K562 (cell line): ENCODE data around the gene MILR1. TPM values are rescaled to one million over a fixed set of nuclear protein-coding genes. Genes with fewer than 3 reads are reported as not detected.
A peak's percentile ranks its signal among the peaks of the same experiment; 100 is the strongest.

Experiments
- ATAC-seq: fragments of 200-7000 bp; cut with Tn5 transposase; 3 replicates; pipeline ENCODE4 v1.9.1; 2020; ENCODE audit warnings: moderate library complexity
- BruUV-seq: library from RNA; stranded (reverse); fragments of 400-500 nt; replicated peaks from 2 replicates; lab custom pipeline; 2021; lab: Mats Ljungman, UMichigan
- CTCF ChIA-PET: fragments of 300-600 bp; formaldehyde crosslinking; extraction: SDS; loops from one replicate; lab custom pipeline; 2021; ENCODE audit warnings: low intra/inter-chr PET ratio; lab: Yijun Ruan, JAX
- POLR2A ChIA-PET: fragments of 300-600, 350-650 bp; sonication (Branson Sonifier 250); formaldehyde crosslinking; extraction: SDS; loops from one replicate; lab custom pipeline; 2021; ENCODE audit warnings: antibody characterized with exemption, inconsistent platforms; lab: Yijun Ruan, JAX
- DNase-seq, 4 experiments: peaks; one replicate each; pipeline versions ENCODE4 v3.0.0 to v3.0.0-alpha.2; 2011 to 2018; ENCODE audit warnings: low spot score in 3 of 4, mixed read lengths in 3 of 4; ENCODE audit errors: extremely low read depth in 1 of 4
- FAIRE-seq: peaks from 2 replicates; lab custom pipeline; 2011; peaks lifted over from hg19 to GRCh38; lab: Jason Lieb, UNC
- H2AFZ ChIP-seq: 2 replicates; pipeline ENCODE4 v1.6.0; 2011; ENCODE audit warnings: low read depth, low read length, control low read depth, inconsistent platforms
- H3K27ac ChIP-seq: fragments of 200-600 bp; 3 replicates; pipeline ENCODE4 v1.8.0; 2011; ENCODE audit warnings: low read depth, mild to moderate bottlenecking, control low read depth, inconsistent platforms, low read length, moderate library complexity, mixed read lengths; ENCODE audit errors: extremely low read depth
- H3K27me3 ChIP-seq, 2 experiments: fragments of 300-600 bp in 1 of 2; 2 replicates in 1 of 2; 3 replicates in 1 of 2; pipeline versions ENCODE4 v1.6.0 to v1.8.0; 2011; ENCODE audit warnings: inconsistent platforms in 2 of 2, low read length in 2 of 2, mild to moderate bottlenecking in 1 of 2, mixed read lengths in 1 of 2, moderate library complexity in 1 of 2; ENCODE audit not compliant: control insufficient read depth in 2 of 2, insufficient read depth in 2 of 2
- H3K36me3 ChIP-seq: fragments of 300-600 bp; 3 replicates; pipeline ENCODE4 v1.8.0; 2011; ENCODE audit warnings: mild to moderate bottlenecking, low read length, inconsistent platforms; ENCODE audit not compliant: control insufficient read depth, insufficient read depth
- H3K4me1 ChIP-seq, 2 experiments: fragments of 200-600 bp in 1 of 2; replicated peaks in 1 of 2; 2 replicates in 1 of 2; 3 replicates in 1 of 2; pipeline versions ENCODE4 v1.5.1 to v1.8.0; 2011; ENCODE audit warnings: inconsistent platforms in 2 of 2, low read length in 2 of 2, mild to moderate bottlenecking in 1 of 2, mixed read lengths in 1 of 2, moderate library complexity in 1 of 2; ENCODE audit not compliant: control insufficient read depth in 2 of 2, insufficient read depth in 2 of 2
- H3K4me2 ChIP-seq: 2 replicates; pipeline ENCODE4 v1.6.1; 2011; ENCODE audit warnings: low read length, control low read depth, inconsistent platforms, mixed read lengths; ENCODE audit not compliant: insufficient read depth
- H3K4me3 ChIP-seq: fragments of 200-600 bp; sonication (generic), shearing (Covaris generic); 2 replicates; pipeline ENCODE4 v1.5.1; 2016; ENCODE audit warnings: control low read depth, inconsistent platforms
- H3K79me2 ChIP-seq: fragments of 200-600 bp; 3 replicates; pipeline ENCODE4 v1.8.0; 2011; ENCODE audit warnings: low read length, inconsistent platforms; ENCODE audit not compliant: control insufficient read depth, insufficient read depth
- H3K9ac ChIP-seq, 2 experiments: 2 replicates each; pipeline versions ENCODE4 v1.6.0 to v1.6.1; 2011; ENCODE audit warnings: low read depth in 2 of 2, low read length in 2 of 2, control low read depth in 1 of 2, inconsistent platforms in 1 of 2, mild to moderate bottlenecking in 1 of 2, mixed read lengths in 1 of 2; ENCODE audit not compliant: insufficient read depth in 1 of 2
- H3K9me1 ChIP-seq: one replicate; pipeline ENCODE4 v1.6.0; 2011; ENCODE audit warnings: inconsistent platforms, mild to moderate bottlenecking, low read length, moderate library complexity; ENCODE audit not compliant: control insufficient read depth, insufficient read depth
- H3K9me3 ChIP-seq: replicated peaks from 2 replicates; pipeline ENCODE4 v1.5.1; 2011; ENCODE audit warnings: low read depth, low read length, inconsistent platforms; ENCODE audit not compliant: control insufficient read depth, insufficient read depth
- H4K20me1 ChIP-seq: replicated peaks from 2 replicates; pipeline ENCODE4 v1.6.1; 2011; ENCODE audit warnings: low read length, inconsistent platforms, mixed read lengths; ENCODE audit not compliant: control insufficient read depth, insufficient read depth
- ATF7 ChIP-seq: fragments of 450-650 bp; IDR thresholded peaks from 2 replicates; pipeline ENCODE4 v1.7.1; 2014; ENCODE audit warnings: mild to moderate bottlenecking, moderate library complexity
- CREBBP ChIP-seq: IDR thresholded peaks from one replicate; pipeline ENCODE4 v1.6.1; 2012; ENCODE audit warnings: low read depth, mild to moderate bottlenecking, control low read depth, inconsistent platforms, low read length
- CTBP1 ChIP-seq: fragments of 450-650 bp; IDR thresholded peaks from 2 replicates; pipeline ENCODE4 v1.6.1; 2016; ENCODE audit warnings: borderline replicate concordance
- GTF2F1 ChIP-seq: IDR thresholded peaks from 2 replicates; pipeline ENCODE4 v1.6.1; 2011; ENCODE audit warnings: low read depth, low read length, improper control_type of control experiment
- IRF1 ChIP-seq: sonication (generic); formaldehyde crosslinking; IDR thresholded peaks from 2 replicates; pipeline ENCODE4 v1.8.0; 2022; ENCODE audit warnings: missing genetic modification reagents, mild to moderate bottlenecking, borderline replicate concordance
- KDM5B ChIP-seq: fragments of 200-600 bp; sonication (generic); IDR thresholded peaks from 2 replicates; pipeline ENCODE4 v1.6.1; 2012; ENCODE audit warnings: low read depth, mild to moderate bottlenecking, moderate library complexity, low read length, control low read depth, inconsistent platforms; ENCODE audit not compliant: insufficient replicate concordance
- MCM2 ChIP-seq: fragments of 450-650 bp; IDR thresholded peaks from 2 replicates; pipeline ENCODE4 v1.6.1; 2017; ENCODE audit warnings: low read depth, mild to moderate bottlenecking
- POLR2G ChIP-seq: fragments of 200-400 bp; formaldehyde crosslinking; IDR thresholded peaks from 2 replicates; pipeline ENCODE4 v1.6.1; 2017; ENCODE audit warnings: low read depth, mild to moderate bottlenecking, antibody characterized with exemption, low read length, moderate library complexity
- PPARD ChIP-seq: fragments of 250-450 bp; sonication (Bioruptor Pico); IDR thresholded peaks from 2 replicates; pipeline ENCODE4 v1.8.0; 2022; ENCODE audit warnings: inconsistent platforms, mild to moderate bottlenecking, moderate library complexity
- RFX5 ChIP-seq: IDR thresholded peaks from 2 replicates; pipeline ENCODE4 v1.6.1; 2011; ENCODE audit warnings: low read depth, mild to moderate bottlenecking, improper control_type of control experiment, low read length
- SAP30 ChIP-seq: fragments of 200-600 bp; sonication (generic); IDR thresholded peaks from 2 replicates; pipeline ENCODE4 v1.6.1; 2012; ENCODE audit warnings: borderline replicate concordance, low read depth, mild to moderate bottlenecking, moderate library complexity, low read length, control low read depth, inconsistent platforms; ENCODE audit not compliant: insufficient read depth, poor library complexity, severe bottlenecking
- SPI1 ChIP-seq: IDR thresholded peaks from 2 replicates; pipeline ENCODE4 v1.6.1; 2011; ENCODE audit warnings: low read depth, low read length, control low read depth, borderline replicate concordance
- TCF3 ChIP-seq: sonication (generic); formaldehyde crosslinking; IDR thresholded peaks from 2 replicates; pipeline ENCODE4 v1.4.0; 2020; ENCODE audit warnings: mild to moderate bottlenecking, missing genetic modification reagents
- THAP12 ChIP-seq: fragments of 250-450 bp; sonication (Bioruptor Pico); IDR thresholded peaks from 2 replicates; pipeline ENCODE4 v1.9.0; 2021; ENCODE audit warnings: mild to moderate bottlenecking, inconsistent platforms
- ZKSCAN1 ChIP-seq: fragments of 150-350 bp; IDR thresholded peaks from 2 replicates; pipeline ENCODE4 v1.6.1; 2016; ENCODE audit warnings: low read depth, low read length
- WGBS: fragments of 100-300 bp; shearing (Covaris generic); methylation state at CpG from one replicate; pipeline ENCODE4 v1.1.6; 2016; ENCODE audit warnings: low coverage, mixed read lengths; ENCODE audit not compliant: insufficient coverage; ENCODE audit errors: missing lambda C conversion rate; 5-methylcytosine and 5-hydroxymethylcytosine counted together
- in situ Hi-C: fragments of 300-500 bp; cut with MboI; formaldehyde crosslinking; loops from 4 replicates; pipeline ENCODE4 v1.15.0; 2018; ENCODE audit warnings: inconsistent platforms, mixed read lengths
- intact Hi-C: fragments of 100-400 bp; cut with micrococcal nuclease; formaldehyde crosslinking; loops from 2 replicates; pipeline ENCODE4 v1.14.2; 2022
- polyA plus RNA-seq, 8 experiments: library from polyadenylated mRNA; depleted of rRNA in 4 of 8; stranded (reverse) in 5 of 8; unstranded in 3 of 8; fragments of >200 nt; fragmentation: Nextera tagmentation in 2 of 8; fragmentation: Illumina TruSeq in 1 of 8; extraction: Ambion mirVana in 2 of 8; extraction: Trizol in 1 of 8; gene quantifications; 2 replicates each; pipeline versions ENCODE4 v1.2.1 to v1.2.3, GENCODE V29; 2011 to 2014; ENCODE audit warnings: inconsistent platforms in 1 of 8, missing spikeins in 1 of 8
- total RNA-seq, 7 experiments: library from RNA; depleted of rRNA in 6 of 7; stranded (reverse); fragments of >200 nt in 6 of 7; fragmentation: Illumina TruSeq in 2 of 7; extraction: Trizol in 2 of 7; gene quantifications; 2 replicates each; pipeline versions ENCODE4 v1.2.1 to v1.2.3, GENCODE V29; 2011 to 2021; ENCODE audit warnings: low replicate concordance in 1 of 7
- TF ChIP-seq, protein P1 (sequence below), 2 experiments: fragments of 450-650 bp in 1 of 2; IDR thresholded peaks; 2 replicates each; pipeline ENCODE4 v1.6.1; 2011 to 2017; ENCODE audit warnings: low read depth in 2 of 2, antibody characterized with exemption in 1 of 2, borderline replicate concordance in 1 of 2, low read length in 1 of 2, mild to moderate bottlenecking in 1 of 2, mixed read lengths in 1 of 2; ENCODE audit not compliant: control insufficient read depth in 1 of 2

The MILR1 gene
- total and polyA plus RNA-seq, 9 of the 15 experiments (the other 6 are each of a cell fraction or from before 2014, with no cell fraction given), result 3.8 to 14.1 (median 7.1) TPM

DNA sequence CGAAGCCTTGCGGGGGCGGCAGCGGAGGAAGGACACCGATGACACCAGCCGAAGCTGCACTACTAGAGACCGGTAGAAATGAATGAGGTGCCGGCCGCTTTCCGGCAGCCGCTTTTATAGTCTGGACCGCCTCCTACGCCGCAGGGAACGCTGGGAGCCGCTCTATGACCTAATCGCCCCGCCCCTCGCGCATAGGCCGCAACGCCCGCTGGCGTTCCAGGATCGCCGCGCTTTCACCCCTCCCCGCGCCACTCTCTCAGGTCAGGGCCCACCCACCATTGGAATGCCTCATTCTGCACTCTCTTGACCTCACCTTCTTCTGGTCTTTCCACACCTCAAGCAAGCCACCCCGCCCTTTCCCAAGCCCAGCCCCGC, 57.3 kb downstream of the MILR1 start, which contains the start of gene DDX5:
DDX5 (minus strand) TSS at position 89 of the 375 bp plus-strand sequence. CDS start 170 bp downstream, outside the sequence.
- CTCF ChIA-PET, result interaction anchor here (0.7 kb wide), 1 partner anchor 86 kb away, joined by 3 read pairs; no protein-coding TSS in a partner anchor
- DNase-seq, result peak; percentile 87 to 99 (median 92)
- H3K9me3 ChIP-seq, result no peaks in the 10 kb centered on the region
- POLR2A ChIA-PET, result interaction anchor here (0.6 to 5.2 kb wide), 36 partner anchors 10 to 234 kb away, joined by 3 to 114 read pairs (median 6); partner anchors contain the start of genes MILR1 and POLG2
- H3K4me3 ChIP-seq, result peak within 1 kb of the TSS; percentile 77
- intact Hi-C loops, result loop anchor here (5.0 to 10.0 kb wide), 2 partner anchors 91 to 229 kb away; no protein-coding TSS in a partner anchor
- under 1% methylated on average over 31 of the region's 31 CpGs for WGBS
- peaks cover 6 to 13% of the 10 kb centered on the region in 2 experiments; a peak in 3 of 5 replicates for H3K4me1 ChIP-seq
- peaks cover 23% of the 10 kb centered on the region for H4K20me1 ChIP-seq
- FAIRE-seq, result peak; percentile 77
- peak within 1 kb of the TSS; percentile 98 for H3K4me2 ChIP-seq
- in situ Hi-C loops, result no loop called here
- peaks cover 73% of the 10 kb centered on the region for H3K36me3 ChIP-seq
- ATAC-seq, result peak; percentile 85
- H3K9ac ChIP-seq, result peak within 1 kb of the TSS; percentile 98 to 99
- peak within 1 kb of the TSS; percentile 97 for H3K27ac ChIP-seq
- no peaks in the 10 kb centered on the region for H3K27me3 ChIP-seq
- H3K79me2 ChIP-seq, result peaks cover 87% of the 10 kb centered on the region
- H2AFZ ChIP-seq, result peak within 1 kb of the TSS; percentile 82
- no TSS peak for BruUV-seq
- no peaks in the 10 kb centered on the region for H3K9me1 ChIP-seq
- TF ChIP-seq CREBBP, result no peak
- TF ChIP-seq RFX5, result no peak
- 0 out of 2 replicates have a peak, but pooled peaks have one; percentile 50 for TF ChIP-seq ZKSCAN1
- TF ChIP-seq TCF3 (CRISPR knock-in tag), result peak; percentile 3; the same call in 1 of the 2 replicates
- peak; percentile 97 for TF ChIP-seq ATF7
- peak; percentile 61 for TF ChIP-seq CTBP1
- TF ChIP-seq THAP12 (CRISPR knock-in tag), result peak; percentile 80
- TF ChIP-seq GTF2F1, result peak; percentile 97
- TF ChIP-seq KDM5B, result peak; percentile 98
- no peak for TF ChIP-seq MCM2
- TF ChIP-seq, protein P1, sequence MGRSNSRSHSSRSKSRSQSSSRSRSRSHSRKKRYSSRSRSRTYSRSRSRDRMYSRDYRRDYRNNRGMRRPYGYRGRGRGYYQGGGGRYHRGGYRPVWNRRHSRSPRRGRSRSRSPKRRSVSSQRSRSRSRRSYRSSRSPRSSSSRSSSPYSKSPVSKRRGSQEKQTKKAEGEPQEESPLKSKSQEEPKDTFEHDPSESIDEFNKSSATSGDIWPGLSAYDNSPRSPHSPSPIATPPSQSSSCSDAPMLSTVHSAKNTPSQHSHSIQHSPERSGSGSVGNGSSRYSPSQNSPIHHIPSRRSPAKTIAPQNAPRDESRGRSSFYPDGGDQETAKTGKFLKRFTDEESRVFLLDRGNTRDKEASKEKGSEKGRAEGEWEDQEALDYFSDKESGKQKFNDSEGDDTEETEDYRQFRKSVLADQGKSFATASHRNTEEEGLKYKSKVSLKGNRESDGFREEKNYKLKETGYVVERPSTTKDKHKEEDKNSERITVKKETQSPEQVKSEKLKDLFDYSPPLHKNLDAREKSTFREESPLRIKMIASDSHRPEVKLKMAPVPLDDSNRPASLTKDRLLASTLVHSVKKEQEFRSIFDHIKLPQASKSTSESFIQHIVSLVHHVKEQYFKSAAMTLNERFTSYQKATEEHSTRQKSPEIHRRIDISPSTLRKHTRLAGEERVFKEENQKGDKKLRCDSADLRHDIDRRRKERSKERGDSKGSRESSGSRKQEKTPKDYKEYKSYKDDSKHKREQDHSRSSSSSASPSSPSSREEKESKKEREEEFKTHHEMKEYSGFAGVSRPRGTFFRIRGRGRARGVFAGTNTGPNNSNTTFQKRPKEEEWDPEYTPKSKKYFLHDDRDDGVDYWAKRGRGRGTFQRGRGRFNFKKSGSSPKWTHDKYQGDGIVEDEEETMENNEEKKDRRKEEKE (IDR thresholded peaks at IDR 0.05; ENCODE audit: borderline replicate concordance in 1 of 2, control insufficient read depth in 1 of 2, low read depth in 2 of 2, low read length in 1 of 2), result peak in 1 of 2 experiments; percentile 85; a peak in 1 of 4 replicates
- 0 out of 2 replicates have a peak, but pooled peaks have one; percentile 79 for TF ChIP-seq IRF1
- TF ChIP-seq SAP30, result peak; percentile 81
- no peak for TF ChIP-seq PPARD (CRISPR knock-in tag)
- no peak for TF ChIP-seq SPI1
- TF ChIP-seq POLR2G, result peak; percentile 90
